Ovary (tissue), 9 donors: ENCODE results near the gene BLTP1. TPM values are rescaled to one million over a fixed set of nuclear protein-coding genes. Genes with fewer than 3 reads are reported as not detected.

Experiments used
- DNase-seq, 5 donors: peaks; one replicate each; pipeline ENCODE4 v3.0.0-alpha.2; 2019 to 2020
- H3K27ac ChIP-seq, 2 donors: fragments of 200-600 bp; one replicate each; pipeline versions ENCODE4 v1.5.1 to v1.8.0; 2019 to 2022
- H3K27me3 ChIP-seq: fragments of 200-600 bp; one replicate; pipeline ENCODE4 v1.8.0; 2022
- H3K36me3 ChIP-seq: fragments of 200-600 bp; sonication (generic); one replicate; pipeline ENCODE4 v1.5.1; 2019
- H3K4me1 ChIP-seq: one replicate; pipeline ENCODE4 v1.8.1; 2013; ENCODE audit warnings: mild to moderate bottlenecking, moderate library complexity; ENCODE audit not compliant: insufficient read depth
- H3K4me3 ChIP-seq: fragments of 200-600 bp; sonication (generic); one replicate; pipeline ENCODE4 v1.5.1; 2017
- H3K9me3 ChIP-seq, 2 donors: fragments of 200-600 bp in 1 of 2; sonication (generic) in 1 of 2; one replicate each; pipeline versions ENCODE4 v1.5.1 to v1.8.1; 2013 to 2019; ENCODE audit warnings: mild to moderate bottlenecking in 1 of 2, moderate library complexity in 1 of 2
- EP300 ChIP-seq: sonication (generic); formaldehyde crosslinking; IDR thresholded peaks from one replicate; pipeline ENCODE4 v1.6.1; 2017; ENCODE audit warnings: antibody characterized with exemption
- POLR2A ChIP-seq: fragments of 450-650 bp; IDR thresholded peaks from one replicate; pipeline ENCODE4 v1.6.1; 2017; ENCODE audit warnings: antibody characterized with exemption, mild to moderate bottlenecking, moderate library complexity
- WGBS, 3 donors: extraction: QIAGEN DNeasy Blood & Tissue Kit in 1 of 3; methylation state at CpG; one replicate each; pipeline versions ENCODE4 v1.1.5 to v1.1.7; 2013 to 2017; 5-methylcytosine and 5-hydroxymethylcytosine counted together
- intact Hi-C, 4 donors: fragments of 100-400 bp; cut with DNase I; formaldehyde crosslinking; loops; one replicate each; pipeline versions ENCODE4 v1.11.0 to v1.15.1; 2022 to 2023
- polyA plus RNA-seq, 2 donors: library from polyadenylated mRNA; stranded (reverse); fragments of 200-250 nt in 1 of 2; fragments of 350-450 nt in 1 of 2; fragmentation: Illumina TruSeq in 1 of 2; extraction: RNeasy Lipid Tissue Mini Kit (QIAGEN cat#74804) in 1 of 2; gene quantifications; one replicate each; pipeline ENCODE4 v1.2.3, GENCODE V29; 2013 to 2014
- total RNA-seq, 7 donors: library from RNA; depleted of rRNA in 2 of 7; stranded (reverse); fragments of >200 nt in 2 of 7; fragmentation: NEBNext Ultra II Directional in 3 of 7; extraction: Animal tissue kit (Norgen Biotek cat#: 25700) in 3 of 7; gene quantifications; one replicate each; pipeline versions ENCODE4 v1.1.0 to v1.2.4, GENCODE V29; 2016 to 2023
- TF ChIP-seq, protein P1 (sequence below), 3 donors: fragments of 450-650 bp in 2 of 3; fragments of 200-600 bp in 1 of 3; IDR thresholded peaks; one replicate each; pipeline versions ENCODE4 v1.5.1 to v1.8.0; 2016 to 2022; ENCODE audit warnings: antibody characterized with exemption in 3 of 3, mild to moderate bottlenecking in 1 of 3
- donor health status: DM: no; HTN: no; CAD: no; lungs with moderate emphysema.
- donor health status: DM: no; HTN: no; CAD: no.
- donor health status: Bipolar disorder and iron deficiency.
- donor health status: DM: yes; HTN: yes; CAD: no.
- donor health status: DM: no; HTN: no; CAD: no.
- donor health status: DM: yes; HTN: yes; CAD: no.

The BLTP1 gene
- total and polyA plus RNA-seq, 9 donors = 32.5 to 97.5 (median 69.5) TPM

DNA sequence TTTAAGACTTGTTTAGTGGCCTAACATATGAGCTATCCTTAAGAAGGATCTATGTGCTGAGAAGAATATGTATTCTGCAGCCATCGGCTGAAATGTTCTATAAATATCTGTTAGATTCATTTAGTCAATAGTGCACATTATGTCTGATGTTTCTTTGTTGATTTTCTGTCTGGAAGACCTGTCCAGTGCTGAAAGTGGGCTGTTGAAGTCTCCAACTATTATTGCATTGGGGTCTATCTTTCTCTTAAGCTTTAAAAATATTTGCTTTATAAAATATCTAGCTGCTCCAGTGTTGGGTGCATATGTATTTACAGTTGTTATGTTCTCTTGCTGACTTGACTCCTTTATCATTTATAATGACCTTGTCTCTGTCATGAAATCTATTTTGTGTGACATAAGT, 9.4 kb upstream of the BLTP1 start:
- intact Hi-C loops = no loop called here
- DNase-seq = no peak
- H3K36me3 ChIP-seq = no peaks in the 10 kb centered on the region
- no peaks in the 10 kb centered on the region for H3K27me3 ChIP-seq
- TF ChIP-seq EP300 = no peak
- TF ChIP-seq, protein P1, sequence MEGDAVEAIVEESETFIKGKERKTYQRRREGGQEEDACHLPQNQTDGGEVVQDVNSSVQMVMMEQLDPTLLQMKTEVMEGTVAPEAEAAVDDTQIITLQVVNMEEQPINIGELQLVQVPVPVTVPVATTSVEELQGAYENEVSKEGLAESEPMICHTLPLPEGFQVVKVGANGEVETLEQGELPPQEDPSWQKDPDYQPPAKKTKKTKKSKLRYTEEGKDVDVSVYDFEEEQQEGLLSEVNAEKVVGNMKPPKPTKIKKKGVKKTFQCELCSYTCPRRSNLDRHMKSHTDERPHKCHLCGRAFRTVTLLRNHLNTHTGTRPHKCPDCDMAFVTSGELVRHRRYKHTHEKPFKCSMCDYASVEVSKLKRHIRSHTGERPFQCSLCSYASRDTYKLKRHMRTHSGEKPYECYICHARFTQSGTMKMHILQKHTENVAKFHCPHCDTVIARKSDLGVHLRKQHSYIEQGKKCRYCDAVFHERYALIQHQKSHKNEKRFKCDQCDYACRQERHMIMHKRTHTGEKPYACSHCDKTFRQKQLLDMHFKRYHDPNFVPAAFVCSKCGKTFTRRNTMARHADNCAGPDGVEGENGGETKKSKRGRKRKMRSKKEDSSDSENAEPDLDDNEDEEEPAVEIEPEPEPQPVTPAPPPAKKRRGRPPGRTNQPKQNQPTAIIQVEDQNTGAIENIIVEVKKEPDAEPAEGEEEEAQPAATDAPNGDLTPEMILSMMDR (IDR thresholded peaks at IDR 0.05) = no peak
- no peak for TF ChIP-seq POLR2A
- H3K4me3 ChIP-seq = no peak overlapping the region
- H3K4me1 ChIP-seq = no peaks in the 10 kb centered on the region
- H3K27ac ChIP-seq = no peak overlapping the region
- H3K9me3 ChIP-seq = no peaks in the 10 kb centered on the region
- 79 to 83% (median 83%) methylated on average over 1 of the region's 1 CpG for WGBS, 3 donors

DNA sequence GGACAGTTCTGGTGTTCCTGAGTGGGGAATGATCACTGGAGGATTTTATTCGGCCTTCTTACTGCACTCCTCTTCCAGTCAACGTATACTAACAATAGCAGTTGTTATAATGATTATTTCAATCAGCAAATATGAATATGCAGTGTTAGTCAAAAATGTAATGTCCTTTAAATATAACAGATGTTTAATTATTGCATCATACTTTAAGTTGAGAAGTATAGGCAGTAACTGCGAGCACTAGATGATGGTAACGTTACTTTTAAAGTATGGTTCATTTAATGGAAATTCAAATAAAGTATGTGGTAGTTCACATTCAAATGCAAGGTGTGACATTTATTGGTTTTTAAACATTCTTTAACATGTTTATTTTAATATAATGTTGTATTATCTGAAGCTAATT, 5.5 kb upstream of the BLTP1 start:
- Histone ChIP-seq H3K4me1 (peaks cover 2% of the 10 kb centered on the region), H3K9me3 (no peaks in the 10 kb centered on the region), H3K36me3 (no peaks in the 10 kb centered on the region), H3K27ac (no peak overlapping the region), H3K27me3 (no peaks in the 10 kb centered on the region), H3K4me3 (no peak overlapping the region)
- TF ChIP-seq, protein P1 (IDR thresholded peaks at IDR 0.05) = no peak
- no peak for TF ChIP-seq EP300
- TF ChIP-seq POLR2A = no peak
- no peak for DNase-seq
- intact Hi-C loops = no loop called here
- 89 to 91% (median 90%) methylated on average over 4 of the region's 4 CpGs for WGBS, 3 donors

DNA sequence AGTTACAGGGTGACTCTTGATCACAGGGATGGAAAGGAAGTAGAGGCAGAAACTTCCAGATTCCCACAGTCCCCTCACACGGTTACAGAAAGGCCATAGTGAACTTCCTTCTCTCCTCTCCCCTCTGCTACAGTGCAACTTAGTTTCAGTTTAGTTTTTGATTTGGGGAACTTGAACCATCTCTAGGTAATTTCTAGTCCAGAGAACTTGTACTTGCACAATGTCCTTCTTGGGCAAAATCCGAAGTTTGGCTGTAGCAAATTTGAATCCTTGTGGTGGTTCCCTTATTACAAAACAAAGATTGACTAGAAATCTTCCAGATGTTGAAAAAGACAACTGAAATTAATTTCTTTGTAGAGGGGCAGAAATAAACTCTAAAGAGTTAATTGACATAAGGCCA, 1.2 kb upstream of the BLTP1 start:
- WGBS, 3 donors = 65 to 79% (median 72%) methylated on average over 2 of the region's 2 CpGs
- no peak for DNase-seq
- Histone ChIP-seq H3K4me3 (no peak overlapping the region), H3K27me3 (no peaks in the 10 kb centered on the region), H3K36me3 (no peaks in the 10 kb centered on the region), H3K9me3 (no peaks in the 10 kb centered on the region), H3K4me1 (peaks cover 5% of the 10 kb centered on the region), H3K27ac (no peak overlapping the region)
- TF ChIP-seq, protein P1 (IDR thresholded peaks at IDR 0.05) = no peak
- TF ChIP-seq EP300 (no peak), POLR2A (no peak)
- intact Hi-C loops = no loop called here

DNA sequence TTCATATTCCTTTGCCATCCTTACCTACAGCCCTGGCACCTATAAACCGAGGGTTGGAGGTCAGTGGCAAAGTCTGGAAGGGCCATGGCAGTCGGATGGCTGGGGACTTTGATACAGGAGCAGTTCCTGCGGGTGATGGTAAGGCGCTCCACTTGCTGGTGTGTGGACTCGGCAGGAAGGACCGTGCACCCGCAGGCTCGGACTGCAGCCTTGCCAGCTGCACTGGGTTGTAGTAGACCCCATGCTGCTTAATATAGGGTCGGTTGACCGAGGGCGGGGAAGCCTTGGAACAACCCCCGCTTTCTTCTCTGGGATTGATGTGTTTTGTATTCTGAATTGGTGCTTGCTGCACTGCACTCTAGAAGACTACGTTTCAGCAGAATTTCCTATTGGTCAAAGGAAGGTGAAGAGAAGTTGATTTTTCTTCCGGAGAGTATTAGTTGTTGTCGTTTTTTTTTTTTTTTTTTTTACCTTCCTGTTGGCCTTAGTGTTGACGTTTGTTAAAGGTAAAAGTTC, 638 bp downstream of the BLTP1 start:
- WGBS, 3 donors = 0 to 1% (median 1%) methylated on average over 16 of the region's 16 CpGs
- TF ChIP-seq, protein P1 (IDR thresholded peaks at IDR 0.05) = no peak
- TF ChIP-seq EP300 (no peak), POLR2A (no peak)
- Histone ChIP-seq H3K9me3 (no peaks in the 10 kb centered on the region), H3K27me3 (no peaks in the 10 kb centered on the region), H3K27ac (peak overlapping the region; percentile 88 to 94), H3K4me1 (peaks cover 5% of the 10 kb centered on the region), H3K4me3 (peak overlapping the region; percentile 91), H3K36me3 (no peaks in the 10 kb centered on the region)
- intact Hi-C loops = no loop called here
- peak in 3 of 5 donors; percentile 32 to 56 (median 48) for DNase-seq
